ENCODE data around the gene CPNE9.

CPNE9 gene

GRCh38 chr3:9715136-9715535 is 11.5 kb downstream of the CPNE9 start:
- DNase-seq (ENCODE audit: low read depth, low spot score): no peak
- no CpG with 5 or more reads among the region's 4 CpGs for WGBS (ENCODE audit: insufficient coverage, insufficient read length)
- Histone ChIP-seq H3K9me3 (ENCODE audit: control insufficient read depth, insufficient read depth, low read length) (no peaks in the 10 kb centered on the region), H3K27me3 (ENCODE audit: control insufficient read depth, insufficient read depth, low read length) (no peaks in the 10 kb centered on the region), H3K4me3 (ENCODE audit: low read length) (no peak overlapping the region), H3K36me3 (ENCODE audit: control insufficient read depth, insufficient read depth, low read length) (no peaks in the 10 kb centered on the region), H3K4me1 (ENCODE audit: control insufficient read depth, insufficient read depth, low read length) (no peaks in the 10 kb centered on the region), H3K27ac (ENCODE audit: low read length) (no peak overlapping the region)

- Histone ChIP-seq H3K27me3 (ENCODE audit: control insufficient read depth, insufficient read depth, low read length) (no peaks in the 10 kb centered on the region), H3K9me3 (ENCODE audit: control insufficient read depth, insufficient read depth, low read length) (no peaks in the 10 kb centered on the region), H3K36me3 (ENCODE audit: control insufficient read depth, insufficient read depth, low read length) (no peaks in the 10 kb centered on the region), H3K4me3 (ENCODE audit: low read length) (no peak overlapping the region), H3K27ac (ENCODE audit: low read length) (no peak overlapping the region), H3K4me1 (ENCODE audit: control insufficient read depth, insufficient read depth, low read length) (no peaks in the 10 kb centered on the region)
- no peak for DNase-seq (ENCODE audit: low read depth, low spot score)
- no CpG with 5 or more reads among the region's 6 CpGs for WGBS (ENCODE audit: insufficient coverage, insufficient read length)
These were observed 12.3 kb downstream of the CPNE9 start for GRCh38 chr3:9715764-9716437.

DNA sequence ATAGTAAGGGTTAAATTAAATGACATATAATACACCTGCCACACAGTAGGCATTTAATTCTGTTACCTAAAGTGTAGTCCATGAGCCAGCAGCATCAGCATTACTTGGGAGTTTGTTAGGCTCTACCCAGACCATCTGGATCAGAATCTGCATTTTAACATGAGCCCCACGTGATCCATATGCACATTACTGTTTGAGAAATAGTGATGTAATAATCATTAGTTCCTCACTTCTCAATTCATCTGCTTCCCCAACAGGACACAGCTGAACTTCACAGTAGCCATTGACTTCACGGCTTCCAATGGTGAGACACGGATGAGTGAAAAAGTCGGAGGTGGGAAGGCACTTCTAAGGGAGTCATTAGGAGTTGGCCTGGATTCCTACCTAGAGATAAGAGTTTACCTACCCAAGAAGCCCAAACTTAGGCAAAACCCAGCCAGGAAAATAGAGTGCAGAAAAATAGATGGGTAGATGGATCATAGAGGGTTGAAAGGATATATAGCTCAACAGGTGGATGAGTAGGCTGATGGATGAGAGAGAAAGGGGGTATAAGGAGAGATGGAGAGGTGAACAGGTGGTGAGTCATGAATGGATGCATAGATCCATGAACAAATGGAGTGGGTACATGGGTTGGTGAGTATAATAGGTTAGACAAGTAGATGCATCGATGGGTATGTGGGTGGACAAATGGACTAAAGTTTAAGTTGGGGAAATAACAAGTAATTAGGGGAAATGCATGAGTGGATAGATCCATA is 13.3 kb downstream of the CPNE9 start:
- Histone ChIP-seq H3K4me3 (ENCODE audit: low read length) (no peak overlapping the region), H3K4me1 (ENCODE audit: control insufficient read depth, insufficient read depth, low read length) (no peaks in the 10 kb centered on the region), H3K36me3 (ENCODE audit: control insufficient read depth, insufficient read depth, low read length) (no peaks in the 10 kb centered on the region), H3K27me3 (ENCODE audit: control insufficient read depth, insufficient read depth, low read length) (no peaks in the 10 kb centered on the region), H3K9me3 (ENCODE audit: control insufficient read depth, insufficient read depth, low read length) (no peaks in the 10 kb centered on the region), H3K27ac (ENCODE audit: low read length) (no peak overlapping the region)
- WGBS (ENCODE audit: insufficient coverage, insufficient read length): no CpG with 5 or more reads among the region's 5 CpGs
- DNase-seq (ENCODE audit: low read depth, low spot score): no peak

DNA sequence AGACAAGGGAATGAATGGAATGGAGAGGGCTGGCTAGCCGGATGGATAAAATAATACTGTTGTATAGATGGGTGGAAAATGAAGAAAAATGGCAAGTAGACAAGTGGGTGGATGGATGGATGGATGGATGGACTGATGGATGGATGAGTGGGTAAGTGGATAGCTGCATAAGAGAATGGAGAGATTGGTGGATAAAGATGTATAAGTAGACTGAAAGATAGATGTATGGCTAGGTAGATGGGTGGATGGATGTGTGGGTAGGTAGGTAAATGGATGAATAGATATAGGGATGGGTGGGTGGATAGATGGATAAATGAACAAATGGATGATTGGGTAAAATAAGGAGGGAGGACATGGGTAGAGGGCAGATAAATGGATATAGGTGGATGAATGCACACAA is 13.9 kb downstream of the CPNE9 start:
- no CpG with 5 or more reads among the region's 1 CpG for WGBS (ENCODE audit: insufficient coverage, insufficient read length)
- no peaks in the 10 kb centered on the region for H3K27me3 ChIP-seq (ENCODE audit: control insufficient read depth, insufficient read depth, low read length)
- no peaks in the 10 kb centered on the region for H3K36me3 ChIP-seq (ENCODE audit: control insufficient read depth, insufficient read depth, low read length)

GRCh38 chr3:9718118-9718517 is 14.5 kb downstream of the CPNE9 start:
- no peak for DNase-seq (ENCODE audit: low read depth, low spot score)
- no peaks in the 10 kb centered on the region for H3K27me3 ChIP-seq (ENCODE audit: control insufficient read depth, insufficient read depth, low read length)
- no peaks in the 10 kb centered on the region for H3K36me3 ChIP-seq (ENCODE audit: control insufficient read depth, insufficient read depth, low read length)
- no peak overlapping the region for H3K27ac ChIP-seq (ENCODE audit: low read length)
- no peaks in the 10 kb centered on the region for H3K4me1 ChIP-seq (ENCODE audit: control insufficient read depth, insufficient read depth, low read length)
- WGBS (ENCODE audit: insufficient coverage, insufficient read length): no CpG with 5 or more reads among the region's 4 CpGs
- no peaks in the 10 kb centered on the region for H3K9me3 ChIP-seq (ENCODE audit: control insufficient read depth, insufficient read depth, low read length)
- no peak overlapping the region for H3K4me3 ChIP-seq (ENCODE audit: low read length)

More for the DNA sequence above, 13.9 kb downstream of the CPNE9 start:
- no peaks in the 10 kb centered on the region for H3K4me1 ChIP-seq (ENCODE audit: control insufficient read depth, insufficient read depth, low read length)
- DNase-seq (ENCODE audit: low read depth, low spot score): no peak
- no peaks in the 10 kb centered on the region for H3K9me3 ChIP-seq (ENCODE audit: control insufficient read depth, insufficient read depth, low read length)
- no peak overlapping the region for H3K27ac ChIP-seq (ENCODE audit: low read length)
- no peak overlapping the region for H3K4me3 ChIP-seq (ENCODE audit: low read length)

DNA sequence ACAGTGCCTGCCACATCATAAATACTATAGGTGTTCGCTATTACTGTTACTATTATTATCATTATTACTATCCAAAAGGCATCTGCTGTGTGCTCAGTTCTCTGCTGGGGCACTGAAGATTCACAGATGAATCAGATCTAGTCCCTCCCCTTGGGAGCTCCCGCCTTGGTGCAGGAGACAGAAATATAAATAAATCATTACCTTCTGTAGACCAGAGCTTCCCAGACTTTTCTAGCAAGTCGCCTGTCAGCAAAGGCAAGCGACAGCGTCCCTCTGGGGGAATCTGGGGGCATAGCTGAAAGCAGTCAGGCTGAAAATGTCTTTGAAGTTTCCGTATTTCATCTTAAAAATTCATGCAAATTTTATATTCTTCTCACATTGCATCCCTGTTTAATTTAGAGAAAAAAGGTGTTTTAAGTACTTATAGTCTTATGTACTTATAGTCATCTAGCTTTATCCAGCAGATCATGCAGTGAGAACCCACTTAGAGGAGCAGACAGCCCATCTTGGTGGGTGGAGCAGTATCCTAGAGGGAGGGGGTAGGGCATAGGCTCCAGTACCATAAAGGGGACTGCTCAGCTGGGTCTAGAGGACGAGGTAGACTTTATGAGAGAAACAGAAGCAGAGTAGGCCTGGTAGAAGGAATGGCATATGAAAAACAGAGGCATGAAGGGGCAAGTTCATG is 17.5 kb downstream of the CPNE9 start:
- H3K4me3 ChIP-seq (ENCODE audit: low read length): no peak overlapping the region
- no peak overlapping the region for H3K27ac ChIP-seq (ENCODE audit: low read length)
- H3K9me3 ChIP-seq (ENCODE audit: control insufficient read depth, insufficient read depth, low read length): no peaks in the 10 kb centered on the region
- H3K4me1 ChIP-seq (ENCODE audit: control insufficient read depth, insufficient read depth, low read length): no peaks in the 10 kb centered on the region
- WGBS (ENCODE audit: insufficient coverage, insufficient read length): no CpG with 5 or more reads among the region's 7 CpGs
- no peak for DNase-seq (ENCODE audit: low read depth, low spot score)
- H3K27me3 ChIP-seq (ENCODE audit: control insufficient read depth, insufficient read depth, low read length): no peaks in the 10 kb centered on the region
- H3K36me3 ChIP-seq (ENCODE audit: control insufficient read depth, insufficient read depth, low read length): no peaks in the 10 kb centered on the region

- H3K27ac ChIP-seq (ENCODE audit: low read length): no peak overlapping the region
- DNase-seq (ENCODE audit: low read depth, low spot score): no peak
These were observed 18.0 kb downstream of the CPNE9 start for GRCh38 chr3:9721700-9722060.

GRCh38 chr3:9725775-9726515 is 22.3 kb downstream of the CPNE9 start:
- Histone ChIP-seq H3K36me3 (ENCODE audit: control insufficient read depth, insufficient read depth, low read length) (no peaks in the 10 kb centered on the region), H3K9me3 (ENCODE audit: control insufficient read depth, insufficient read depth, low read length) (no peaks in the 10 kb centered on the region), H3K4me3 (ENCODE audit: low read length) (no peak overlapping the region), H3K27ac (ENCODE audit: low read length) (no peak overlapping the region), H3K27me3 (ENCODE audit: control insufficient read depth, insufficient read depth, low read length) (no peaks in the 10 kb centered on the region), H3K4me1 (ENCODE audit: control insufficient read depth, insufficient read depth, low read length) (no peaks in the 10 kb centered on the region; the same call in 1 of the 2 replicates)
- WGBS (ENCODE audit: insufficient coverage, insufficient read length): no CpG with 5 or more reads among the region's 4 CpGs
- DNase-seq (ENCODE audit: low read depth, low spot score): no peak

More at GRCh38 chr3:9721700-9722060, 18.0 kb downstream of the CPNE9 start:
- H3K4me1 ChIP-seq (ENCODE audit: control insufficient read depth, insufficient read depth, low read length): no peaks in the 10 kb centered on the region
- whole genome bisulfite sequencing (ENCODE audit: insufficient coverage, insufficient read length): no CpG with 5 or more reads among the region's 2 CpGs
- no peaks in the 10 kb centered on the region for H3K36me3 ChIP-seq (ENCODE audit: control insufficient read depth, insufficient read depth, low read length)
- H3K4me3 ChIP-seq (ENCODE audit: low read length): no peak overlapping the region
- H3K9me3 ChIP-seq (ENCODE audit: control insufficient read depth, insufficient read depth, low read length): no peaks in the 10 kb centered on the region
- H3K27me3 ChIP-seq (ENCODE audit: control insufficient read depth, insufficient read depth, low read length): no peaks in the 10 kb centered on the region

DNA sequence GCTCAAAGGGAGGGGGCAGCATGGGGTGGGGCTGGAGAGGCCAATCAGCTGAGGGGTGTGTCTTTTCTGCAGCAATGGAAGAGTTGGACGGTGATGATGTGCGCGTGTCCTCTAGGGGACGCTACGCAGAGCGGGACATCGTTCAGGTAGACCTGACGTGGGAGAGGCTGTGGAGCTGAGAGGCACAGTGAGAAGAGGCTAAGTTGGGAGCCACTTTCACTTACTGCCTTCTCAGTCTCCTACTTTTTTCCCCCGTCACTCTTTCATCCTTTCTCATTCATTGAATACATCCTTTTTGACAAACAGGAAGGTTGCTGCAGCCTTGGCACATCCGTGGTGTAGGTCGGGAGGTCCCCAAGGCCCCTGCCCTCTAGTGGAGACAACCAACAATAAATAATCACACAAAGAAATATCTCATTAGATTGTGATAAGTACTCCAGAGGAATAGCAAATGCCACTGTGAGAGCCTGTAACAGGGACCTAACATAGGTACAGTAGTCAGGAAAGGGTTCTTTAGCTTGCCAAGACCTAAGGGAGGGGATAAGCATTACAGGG is 23.5 kb downstream of the CPNE9 start:
- DNase-seq (ENCODE audit: low read depth, low spot score): peak; percentile 81
- peak overlapping the region; percentile 4; the same call in 1 of the 2 replicates for H3K4me3 ChIP-seq (ENCODE audit: low read length)
- H3K27ac ChIP-seq (ENCODE audit: low read length): no peak overlapping the region
- no CpG with 5 or more reads among the region's 11 CpGs for WGBS (ENCODE audit: insufficient coverage, insufficient read length)
- H3K4me1 ChIP-seq (ENCODE audit: control insufficient read depth, insufficient read depth, low read length): no peaks in the 10 kb centered on the region; the same call in 1 of the 2 replicates
- H3K27me3 ChIP-seq (ENCODE audit: control insufficient read depth, insufficient read depth, low read length): no peaks in the 10 kb centered on the region
- no peaks in the 10 kb centered on the region for H3K36me3 ChIP-seq (ENCODE audit: control insufficient read depth, insufficient read depth, low read length)
- no peaks in the 10 kb centered on the region for H3K9me3 ChIP-seq (ENCODE audit: control insufficient read depth, insufficient read depth, low read length)

DNA sequence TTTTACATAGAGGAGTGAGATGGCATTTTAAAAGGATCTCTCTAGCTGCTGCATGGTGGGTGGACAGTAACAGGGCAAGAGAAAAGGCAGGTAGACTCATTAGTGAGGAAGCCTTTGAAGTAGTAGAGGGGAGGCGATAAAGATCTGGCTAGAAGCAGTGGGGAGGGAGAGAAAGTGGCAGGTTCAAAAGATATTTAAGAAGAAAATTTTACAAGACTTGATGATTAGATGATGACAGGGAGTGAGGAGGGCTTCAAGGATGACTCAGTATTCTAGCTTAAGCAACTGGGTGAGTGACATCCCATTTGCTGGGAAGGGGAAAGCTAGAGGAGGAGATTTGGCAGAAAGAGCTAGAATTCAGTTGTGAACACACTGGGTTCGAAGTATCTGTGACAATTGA is 24.1 kb downstream of the CPNE9 start:
- peaks cover 2% of the 10 kb centered on the region for H3K4me1 ChIP-seq (ENCODE audit: control insufficient read depth, insufficient read depth, low read length)
- H3K27me3 ChIP-seq (ENCODE audit: control insufficient read depth, insufficient read depth, low read length): no peaks in the 10 kb centered on the region
- no peaks in the 10 kb centered on the region for H3K36me3 ChIP-seq (ENCODE audit: control insufficient read depth, insufficient read depth, low read length)
- no CpG with 5 or more reads among the region's 2 CpGs for WGBS (ENCODE audit: insufficient coverage, insufficient read length)
- DNase-seq (ENCODE audit: low read depth, low spot score): no peak
- H3K27ac ChIP-seq (ENCODE audit: low read length): no peak overlapping the region
- H3K9me3 ChIP-seq (ENCODE audit: control insufficient read depth, insufficient read depth, low read length): no peaks in the 10 kb centered on the region
- H3K4me3 ChIP-seq (ENCODE audit: low read length): no peak overlapping the region
